CD14-positive monocyte (primary cell): ENCODE data around the gene TOM1L2. TPM values are rescaled to one million over a fixed set of nuclear protein-coding genes. Genes with fewer than 3 reads are reported as not detected.

Experiments used
- DNase-seq, 3 donors: peaks; one replicate each; pipeline ENCODE4 v3.0.0-alpha.2; 2011 to 2022
- H2AFZ ChIP-seq: 2 replicates; pipeline ENCODE4 v1.6.0; 2012; ENCODE audit warnings: mild to moderate bottlenecking, low read depth, low read length, inconsistent platforms; ENCODE audit not compliant: insufficient read depth, poor library complexity, severe bottlenecking
- H3K27ac ChIP-seq, 2 donors: 1 replicate in 1 of 2; 2 replicates in 1 of 2; pipeline ENCODE4 v1.5.1; 2012 to 2013; ENCODE audit warnings: low read length in 2 of 2, control low read depth in 1 of 2, inconsistent platforms in 1 of 2, low read depth in 1 of 2, mild to moderate bottlenecking in 1 of 2
- H3K27me3 ChIP-seq, 2 donors: one replicate each; pipeline versions ENCODE4 v1.6.0 to v1.6.1; 2011 to 2013; ENCODE audit warnings: low read length in 2 of 2; ENCODE audit not compliant: control insufficient read depth in 2 of 2, insufficient read depth in 2 of 2
- H3K36me3 ChIP-seq, 2 donors: replicated peaks in 1 of 2; 1 replicate in 1 of 2; 2 replicates in 1 of 2; pipeline versions ENCODE4 v1.5.1 to v1.6.1; 2012 to 2013; ENCODE audit warnings: low read length in 2 of 2, control low read depth in 1 of 2, inconsistent platforms in 1 of 2, mild to moderate bottlenecking in 1 of 2; ENCODE audit not compliant: insufficient read depth in 2 of 2, control insufficient read depth in 1 of 2
- H3K4me1 ChIP-seq, 2 donors: 1 replicate in 1 of 2; 2 replicates in 1 of 2; pipeline versions ENCODE4 v1.5.1 to v1.6.1; 2012 to 2013; ENCODE audit warnings: low read length in 2 of 2, control low read depth in 1 of 2, inconsistent platforms in 1 of 2, mild to moderate bottlenecking in 1 of 2, moderate library complexity in 1 of 2; ENCODE audit not compliant: insufficient read depth in 2 of 2, control insufficient read depth in 1 of 2
- H3K4me2 ChIP-seq: replicated peaks from 2 replicates; pipeline ENCODE3; 2012; ENCODE audit warnings: low read length, moderate library complexity, mild to moderate bottlenecking; ENCODE audit not compliant: poor library complexity, severe bottlenecking; ENCODE audit errors: extremely low read depth
- H3K4me3 ChIP-seq, 3 experiments: fragments of 200-600 bp in 1 of 3; sonication (generic) in 1 of 3; replicated peaks in 1 of 3; 1 replicate in 2 of 3; 2 replicates in 1 of 3; pipeline ENCODE4 v1.5.1; 2011 to 2013; ENCODE audit warnings: low read length in 3 of 3, mild to moderate bottlenecking in 3 of 3, control low read depth in 2 of 3, low read depth in 2 of 3, inconsistent platforms in 1 of 3, moderate library complexity in 1 of 3
- H3K79me2 ChIP-seq: 2 replicates; pipeline ENCODE4 v1.6.0; 2012; ENCODE audit warnings: mild to moderate bottlenecking, control low read depth, inconsistent platforms, low read length, moderate library complexity; ENCODE audit not compliant: insufficient read depth
- H3K9ac ChIP-seq: 2 replicates; pipeline ENCODE4 v1.6.0; 2017; ENCODE audit warnings: low read length, mild to moderate bottlenecking; ENCODE audit not compliant: insufficient read depth, poor library complexity, severe bottlenecking
- H3K9me3 ChIP-seq, 2 donors: replicated peaks in 1 of 2; 1 replicate in 1 of 2; 2 replicates in 1 of 2; pipeline versions ENCODE4 v1.5.1 to v1.6.1; 2012 to 2013; ENCODE audit warnings: low read length in 2 of 2, control low read depth in 1 of 2; ENCODE audit not compliant: control insufficient read depth in 1 of 2, insufficient read depth in 1 of 2
- H4K20me1 ChIP-seq: 2 replicates; pipeline ENCODE4 v1.6.0; 2012; ENCODE audit warnings: mild to moderate bottlenecking, low read length, control low read depth, moderate library complexity; ENCODE audit not compliant: insufficient read depth
- H3K27ac Mint-ChIP-seq, 7 donors: one replicate each; pipeline ENCODE4 v1.8.0; 2020; ENCODE audit warnings: mild to moderate bottlenecking in 7 of 7, mixed read lengths in 7 of 7, moderate library complexity in 6 of 7, inconsistent platforms in 2 of 7
- H3K27me3 Mint-ChIP-seq, 3 donors: one replicate each; pipeline ENCODE4 v1.8.0; 2021 to 2022; ENCODE audit warnings: low read depth in 3 of 3, mild to moderate bottlenecking in 3 of 3, mixed read lengths in 3 of 3, moderate library complexity in 3 of 3, inconsistent platforms in 1 of 3
- H3K36me3 Mint-ChIP-seq, 2 donors: one replicate each; pipeline ENCODE4 v1.8.0; 2020; ENCODE audit warnings: mixed read lengths in 2 of 2, inconsistent platforms in 1 of 2, mild to moderate bottlenecking in 1 of 2
- H3K4me1 Mint-ChIP-seq: one replicate; pipeline ENCODE4 v1.8.0; 2020; ENCODE audit warnings: mild to moderate bottlenecking, mixed read lengths
- H3K4me3 Mint-ChIP-seq, 2 donors: one replicate each; pipeline ENCODE4 v1.8.0; 2020; ENCODE audit warnings: mild to moderate bottlenecking in 2 of 2, mixed read lengths in 2 of 2, moderate library complexity in 1 of 2
- H3K9me3 Mint-ChIP-seq, 7 donors: one replicate each; pipeline ENCODE4 v1.8.0; 2020 to 2022; ENCODE audit warnings: mixed read lengths in 7 of 7, mild to moderate bottlenecking in 6 of 7, moderate library complexity in 6 of 7, inconsistent platforms in 2 of 7
- CTCF ChIP-seq: fragments of 200-600 bp; IDR thresholded peaks from one replicate; pipeline ENCODE4 v1.8.0; 2022; ENCODE audit warnings: antibody characterized with exemption, mild to moderate bottlenecking
- WGBS: methylation state at CpG from one replicate; pipeline ENCODE4 v1.1.5; 2013; ENCODE audit warnings: missing lambda C conversion rate; ENCODE audit not compliant: insufficient coverage; 5-methylcytosine and 5-hydroxymethylcytosine counted together
- intact Hi-C, 2 donors: fragments of 100-400 bp; cut with micrococcal nuclease; formaldehyde crosslinking; loops; one replicate each; pipeline versions ENCODE4 v1.15.0 to v1.15.1; 2023
- polyA plus RNA-seq, 3 donors: library from polyadenylated mRNA; depleted of rRNA in 1 of 3; unstranded in 2 of 3; stranded (reverse) in 1 of 3; fragments of 300-500 nt in 2 of 3; fragments of >200 nt in 1 of 3; fragmentation: Illumina TruSeq in 2 of 3; gene quantifications; 1 replicate in 2 of 3; 2 replicates in 1 of 3; pipeline ENCODE4 v1.2.3, GENCODE V29; 2012 to 2021
- small RNA-seq: library from RNA; depleted of rRNA; stranded (forward); fragments of <200 nt; gene quantifications from one replicate; pipeline ENCODE3, GENCODE V24; 2012; ENCODE audit warnings: low read depth; ENCODE audit not compliant: insufficient read length

TOM1L2 gene
- polyA plus RNA-seq, 3 donors = 1.7 to 28.2 (median 2.8) TPM

DNA sequence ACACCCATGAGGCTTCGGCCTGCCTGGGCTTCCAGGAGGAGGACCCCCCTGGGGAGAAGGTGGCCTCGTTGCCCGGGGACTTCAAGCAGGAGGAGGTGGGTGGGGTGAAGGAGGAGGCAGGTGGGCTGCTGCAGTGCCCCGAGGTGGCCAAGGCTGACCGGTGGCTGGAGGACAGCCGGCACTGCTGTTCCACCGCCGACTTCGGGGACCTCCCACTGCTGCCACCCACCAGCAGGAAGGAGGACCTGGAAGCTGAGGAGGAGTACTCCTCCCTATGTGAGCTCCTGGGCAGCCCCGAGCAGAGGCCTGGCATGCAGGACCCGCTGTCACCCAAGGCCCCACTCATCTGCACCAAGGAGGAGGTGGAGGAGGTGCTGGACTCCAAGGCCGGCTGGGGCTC, 176.9 kb downstream of the TOM1L2 start:
- Histone ChIP-seq H3K79me2 (no peaks in the 10 kb centered on the region), H2AFZ (no peak overlapping the region), H4K20me1 (peaks cover 35% of the 10 kb centered on the region), H3K9ac (no peak overlapping the region), H3K9me3 (no peaks in the 10 kb centered on the region), H3K27me3 (no peaks in the 10 kb centered on the region), H3K4me1 (peaks cover 0 to 5% of the 10 kb centered on the region in 2 donors), H3K4me2 (no peak overlapping the region), H3K27ac (no peak overlapping the region), H3K4me3 (no peak overlapping the region), H3K36me3 (peaks cover 51 to 58% of the 10 kb centered on the region in 2 donors)
- Mint-ChIP-seq H3K36me3 (peaks cover 30 to 50% of the 10 kb centered on the region in 2 donors), H3K4me1 (peaks cover 12% of the 10 kb centered on the region), H3K9me3 (no peaks in the 10 kb centered on the region), H3K27ac (peak overlapping the region in 1 of 7 donors; percentile 40), H3K27me3 (peaks cover 2 to 6% (median 2%) of the 10 kb centered on the region in 3 donors), H3K4me3 (no peak overlapping the region)
- TF ChIP-seq CTCF = no peak
- WGBS = 100% methylated on average over 5 of the region's 12 CpGs
- DNase-seq = no peak
- intact Hi-C loops = no loop called here

DNA sequence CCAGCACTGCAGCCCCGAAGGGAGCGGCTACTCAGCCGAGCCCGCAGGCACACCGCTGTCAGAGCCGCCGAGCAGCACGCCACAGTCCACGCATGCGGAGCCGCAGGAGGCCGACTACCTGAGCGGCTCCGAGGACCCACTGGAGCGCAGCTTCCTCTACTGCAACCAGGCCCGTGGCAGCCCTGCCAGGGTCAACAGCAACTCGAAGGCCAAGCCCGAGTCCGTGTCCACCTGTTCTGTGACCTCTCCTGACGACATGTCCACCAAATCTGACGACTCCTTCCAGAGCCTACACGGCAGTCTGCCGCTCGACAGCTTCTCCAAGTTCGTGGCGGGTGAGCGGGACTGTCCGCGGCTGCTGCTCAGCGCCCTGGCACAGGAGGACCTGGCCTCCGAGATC, 177.8 kb downstream of the TOM1L2 start:
- no peak overlapping the region for H3K27ac ChIP-seq
- H3K27me3 Mint-ChIP-seq = peaks cover 2 to 6% (median 3%) of the 10 kb centered on the region in 3 donors
- no peaks in the 10 kb centered on the region for H3K27me3 ChIP-seq
- H3K27ac Mint-ChIP-seq = no peak overlapping the region
- H3K9me3 ChIP-seq = no peaks in the 10 kb centered on the region
- H2AFZ ChIP-seq = no peak overlapping the region
- H3K4me3 Mint-ChIP-seq = no peak overlapping the region
- TF ChIP-seq CTCF = no peak
- DNase-seq = no peak
- H3K9me3 Mint-ChIP-seq = no peaks in the 10 kb centered on the region
- 98% methylated on average over 31 of the region's 31 CpGs for WGBS
- H3K36me3 Mint-ChIP-seq = peaks cover 30 to 50% of the 10 kb centered on the region in 2 donors
- peaks cover 51 to 58% of the 10 kb centered on the region in 2 donors for H3K36me3 ChIP-seq
- H4K20me1 ChIP-seq = peaks cover 44% of the 10 kb centered on the region
- intact Hi-C loops = no loop called here
- H3K9ac ChIP-seq = no peak overlapping the region
- peaks cover 0 to 5% of the 10 kb centered on the region in 2 donors for H3K4me1 ChIP-seq
- H3K4me1 Mint-ChIP-seq = peaks cover 12% of the 10 kb centered on the region
- no peak overlapping the region for H3K4me3 ChIP-seq
- no peak overlapping the region for H3K4me2 ChIP-seq
- H3K79me2 ChIP-seq = no peaks in the 10 kb centered on the region

Small RNAs within 50 kb of the gene (small RNA-seq; reads per million reads assigned to genes)
- gene MIR33B = 1.4 reads per million
- gene MIR6777 = not detected

Other genes starting within 250 kb of the TOM1L2 start
- gene SREBF1, start 135.4 kb downstream of the TOM1L2 start, polyA plus RNA-seq = 10 to 100 TPM in 2 of 3 donors, 1 to 10 TPM in 1; 7.6 to 35.9 (median 10.5) TPM
- gene DRC3, start 462 bp upstream of the TOM1L2 start, polyA plus RNA-seq = under 1 TPM; 0.23 to 0.58 (median 0.39) TPM
- gene ATPAF2, start 66.8 kb upstream of the TOM1L2 start, polyA plus RNA-seq = 10 to 100 TPM; 41.3 to 50.8 (median 44.9) TPM
- gene GID4, start 67.0 kb upstream of the TOM1L2 start, polyA plus RNA-seq = 1 to 10 TPM; 4.1 to 6.0 (median 4.4) TPM
- gene DRG2, start 115.5 kb upstream of the TOM1L2 start, polyA plus RNA-seq = 10 to 100 TPM; 26.9 to 36.1 (median 32.0) TPM
- gene MYO15A, start 136.4 kb upstream of the TOM1L2 start, polyA plus RNA-seq = 1 to 10 TPM in 1 of 3 donors, under 1 TPM in 2; 0.31 to 4.4 (median 0.56) TPM
- 10 to 100 TPM; 50.4 to 79.1 (median 78.9) TPM for gene ALKBH5, start 211.4 kb upstream of the TOM1L2 start, polyA plus RNA-seq